DMS114 treated with DMSO at 0.1 percent for 48 hours (cell line): ENCODE data around the gene GFRAL.

Experiments
- DNase-seq: peaks from one replicate; lab custom pipeline; 2025; ENCODE audit not compliant: unreplicated experiment; lab: John Stamatoyannopoulos, UW

GFRAL gene

DNA sequence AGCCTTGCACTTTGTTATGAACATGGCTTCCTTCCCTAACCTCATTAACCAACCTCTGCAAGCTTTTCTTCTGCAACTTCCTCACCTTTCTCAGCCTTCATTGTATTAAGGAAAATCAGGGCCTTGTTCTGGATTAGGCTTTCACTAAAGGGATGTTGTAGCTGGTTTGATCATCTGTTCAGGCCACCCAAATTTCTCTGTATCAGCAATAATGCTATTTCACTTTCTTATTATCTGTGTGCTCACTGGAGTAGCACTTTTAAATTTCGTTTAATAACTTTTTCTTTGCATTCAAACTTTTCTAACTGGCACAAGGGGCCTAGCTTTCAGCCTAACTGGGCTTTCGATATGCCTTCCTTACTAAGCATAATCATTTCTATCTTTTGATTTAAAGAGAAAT, 96.7 kb downstream of the GFRAL start:
- DNase-seq = no peak

DNA sequence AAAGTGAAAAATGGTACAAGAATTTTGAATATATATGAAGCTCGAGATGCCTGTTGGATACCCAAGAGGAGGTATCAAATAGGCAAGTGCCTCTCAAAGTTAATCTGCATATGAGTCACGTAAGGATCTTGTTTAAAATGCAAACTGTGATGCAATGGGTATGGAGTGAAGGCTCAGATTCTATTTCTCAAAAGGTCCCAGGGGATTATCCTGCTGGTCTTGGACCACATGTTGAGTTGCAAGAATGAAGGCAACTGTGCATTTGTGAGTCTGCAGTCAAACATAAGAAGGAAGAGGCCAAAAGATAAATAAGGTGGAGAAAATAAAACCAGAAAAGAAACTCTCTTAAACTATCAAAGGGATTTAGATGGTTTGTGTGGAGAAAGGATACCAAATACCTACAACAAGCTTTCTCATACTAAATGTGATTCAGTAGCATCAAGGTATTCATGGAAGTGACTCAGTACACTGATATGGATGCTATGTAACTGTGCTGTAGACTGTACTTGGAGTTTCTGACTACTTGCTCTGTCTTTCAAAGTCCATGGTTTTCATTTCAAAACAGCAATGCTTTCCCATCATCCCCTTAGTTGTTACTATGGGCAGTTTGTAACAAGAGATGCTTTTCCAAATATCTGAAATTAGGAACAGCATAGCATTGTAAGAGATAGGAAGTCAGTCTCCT, 106.3 kb downstream of the GFRAL start:
- no peak for DNase-seq

DNA sequence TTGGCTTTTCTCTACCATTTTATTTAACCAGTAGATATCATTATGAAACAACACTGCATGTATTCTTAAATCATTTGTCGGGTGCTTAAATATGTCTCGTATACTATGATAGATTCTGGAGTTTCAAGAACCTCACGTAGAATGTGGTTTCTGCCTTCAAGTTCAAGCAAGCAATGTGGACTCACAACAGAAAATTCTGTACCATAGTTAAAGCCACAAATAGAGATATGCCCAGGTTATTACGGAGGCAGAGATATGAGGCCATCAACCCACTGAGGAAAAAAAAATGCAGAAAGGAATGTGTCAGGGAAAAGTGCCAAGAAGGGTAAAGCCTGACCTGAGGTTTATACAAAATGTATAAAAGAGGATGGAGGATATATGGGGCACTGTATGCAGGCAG, 109.9 kb downstream of the GFRAL start:
- DNase-seq = no peak

DNA sequence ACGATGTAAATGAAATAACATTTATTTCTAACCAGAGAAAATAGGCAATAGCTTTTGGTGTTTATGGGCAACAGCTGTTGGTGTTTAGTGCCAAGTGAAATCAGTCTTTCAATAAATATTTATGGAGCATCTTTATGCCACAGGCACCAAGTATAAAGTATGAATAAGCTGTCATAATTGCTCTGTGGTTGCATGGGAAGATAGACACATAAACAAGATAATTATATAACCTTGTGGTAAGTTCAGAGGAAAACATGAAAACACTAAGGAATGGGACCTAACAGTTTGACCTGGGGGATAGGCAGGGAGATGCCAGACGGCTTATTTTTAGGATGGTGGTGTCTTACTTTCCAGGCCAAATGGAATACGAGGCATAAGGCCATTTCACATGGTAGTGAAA, 110.9 kb downstream of the GFRAL start:
- no peak for DNase-seq

DNA sequence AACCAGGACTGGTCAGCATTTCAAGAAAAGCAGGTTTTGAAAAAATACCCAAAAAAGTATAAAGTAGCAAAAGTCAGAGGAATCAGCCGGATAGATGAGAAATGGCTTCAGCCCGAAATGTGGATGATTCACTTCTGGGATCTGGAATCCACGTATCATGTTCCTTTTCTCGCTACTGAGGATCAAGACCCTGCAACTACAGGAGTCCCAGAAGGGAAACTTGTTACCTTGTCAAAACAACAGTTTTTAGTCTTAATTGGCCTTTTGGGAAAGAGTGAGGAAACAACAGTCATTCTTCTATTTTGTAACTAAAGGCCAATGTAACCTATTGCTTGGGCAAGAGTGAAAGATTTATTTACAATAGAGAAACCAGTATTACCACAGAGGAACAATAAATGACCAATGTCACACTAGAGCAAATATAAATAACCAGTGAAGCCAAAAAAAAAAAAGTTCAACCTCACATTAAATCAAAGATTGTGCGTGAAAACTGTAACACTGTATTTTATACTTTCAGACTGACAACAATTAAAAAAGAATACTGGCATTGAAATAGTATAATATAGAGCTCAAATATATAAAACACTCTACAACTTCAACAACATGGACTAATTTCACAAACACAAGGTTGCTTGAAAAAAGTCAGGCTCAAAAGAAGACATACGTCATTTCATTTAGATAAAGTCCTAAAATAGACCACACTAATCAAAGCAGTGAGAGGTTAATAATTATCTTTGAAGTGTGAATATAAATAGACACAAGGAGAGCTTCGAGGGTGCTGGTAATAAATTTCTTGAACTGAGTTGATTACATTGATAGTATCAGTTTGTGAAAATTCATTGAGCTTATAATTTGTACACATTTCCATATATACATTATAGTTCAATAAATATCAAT, 116.2 kb downstream of the GFRAL start:
- no peak for DNase-seq

DNA sequence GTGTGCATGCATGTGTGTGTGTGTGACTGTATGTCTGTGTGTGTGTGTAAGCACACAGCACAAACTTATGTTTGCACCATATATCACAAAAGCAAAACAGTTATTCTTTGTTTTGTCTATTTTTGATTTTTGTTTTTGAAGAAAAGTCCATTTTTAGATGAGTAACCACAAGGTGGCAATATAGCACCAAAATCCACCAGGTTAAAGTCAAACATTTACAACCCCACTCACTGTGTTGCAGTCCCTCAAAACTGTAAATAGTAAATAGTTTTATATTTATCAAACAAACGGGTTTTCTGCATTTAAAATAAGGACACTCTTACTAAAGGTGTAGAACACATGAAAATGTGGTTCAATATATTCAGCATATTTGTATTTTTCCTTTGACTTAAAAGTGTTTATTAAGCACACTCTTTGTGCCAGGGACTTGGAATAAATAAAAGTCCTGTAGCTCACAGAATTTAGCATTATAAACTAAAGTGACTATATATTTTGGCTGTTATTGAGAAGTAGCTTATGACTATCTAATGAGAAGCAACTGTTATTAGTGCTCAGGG, 118.5 kb downstream of the GFRAL start:
- DNase-seq = peak; percentile 22

DNA sequence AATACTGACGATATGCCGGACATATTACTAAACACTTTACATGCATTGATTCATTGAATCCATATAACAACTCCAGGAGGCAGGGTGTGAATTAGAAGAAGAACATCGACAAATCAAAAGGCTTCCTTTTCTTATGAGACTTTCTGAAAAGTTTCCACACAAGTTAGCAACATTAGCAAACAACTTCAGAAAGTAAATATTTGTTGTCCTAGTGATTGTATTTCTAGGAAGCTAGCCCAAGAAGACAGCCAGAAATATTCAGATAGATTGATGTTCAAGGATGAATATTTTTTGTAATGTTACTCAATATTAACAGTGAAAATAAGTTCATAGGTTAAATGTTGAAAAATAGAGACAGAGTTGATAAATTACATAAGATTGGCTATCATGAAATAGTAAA, 120.6 kb downstream of the GFRAL start:
- DNase-seq = no peak

DNA sequence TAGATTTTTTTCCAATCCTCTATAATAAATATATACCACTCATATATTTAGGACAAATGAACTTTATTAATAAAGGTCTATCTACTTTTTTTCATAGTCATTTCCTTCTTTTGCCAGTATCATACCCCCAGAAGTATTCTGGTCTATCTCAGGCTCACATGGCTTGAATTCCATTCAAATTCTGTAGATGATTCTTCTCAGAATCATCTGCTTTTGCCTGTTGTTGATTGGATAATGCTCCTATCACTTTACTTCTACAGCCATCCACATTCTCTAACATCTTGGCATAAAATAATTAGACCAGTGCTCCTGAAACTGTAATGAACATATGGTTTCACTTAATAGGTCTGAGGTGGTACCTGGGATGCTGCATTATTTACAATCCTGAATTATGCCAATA, 121.2 kb downstream of the GFRAL start:
- no peak for DNase-seq

DNA sequence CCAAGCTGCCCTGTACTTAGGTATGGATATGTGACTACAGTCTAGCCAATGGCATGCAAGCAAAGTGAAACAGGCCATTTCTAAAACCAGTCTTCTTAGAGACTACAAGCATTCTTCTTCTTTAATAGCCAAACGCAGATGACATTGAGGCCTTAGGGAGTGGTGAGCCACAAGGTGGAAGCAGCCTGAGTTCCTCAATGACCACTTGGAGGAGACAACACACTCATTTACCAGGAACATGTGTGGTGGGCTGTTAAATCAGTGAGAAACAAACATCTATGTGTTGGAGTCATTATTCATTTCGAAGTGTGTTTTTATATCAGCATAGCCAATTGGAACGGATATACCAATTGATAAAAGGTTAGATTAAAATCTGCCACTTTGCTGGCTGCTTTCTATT, 122.0 kb downstream of the GFRAL start:
- peak; percentile 4 for DNase-seq

DNA sequence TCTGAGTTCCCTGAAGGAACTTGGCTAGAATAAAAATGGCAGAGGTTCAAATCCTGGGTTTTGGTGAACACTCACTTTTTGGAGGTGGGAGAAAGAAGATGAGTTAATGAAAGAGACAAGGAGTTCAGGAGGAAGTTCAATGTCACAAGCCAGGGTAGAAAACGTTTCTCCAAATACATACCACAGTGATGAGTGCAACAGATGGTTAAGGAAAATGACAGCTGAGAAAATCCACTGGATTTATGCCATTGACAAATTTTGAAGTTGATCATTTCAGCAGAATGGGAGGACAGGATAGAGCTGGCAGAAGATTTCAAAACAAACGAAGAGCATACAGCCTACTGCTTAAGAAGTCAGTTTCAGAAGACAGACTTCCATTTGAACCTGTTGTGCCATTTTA, 122.7 kb downstream of the GFRAL start:
- no peak for DNase-seq
